VCaP (cell line): ENCODE measurements around the gene SGK1.
"Not testable (repeated sequence)": the region's sequence is repeated elsewhere in the genome, so short reads cannot be mapped to it uniquely, and the experiment has no call there.

ENCODE experiments used
- H3K27ac ChIP-seq: fragments of 450-650 bp; 2 replicates; pipeline ENCODE4 v1.5.1; 2017
- CTCF ChIP-seq: fragments of 450-650 bp; conservative IDR thresholded peaks from 2 replicates; pipeline ENCODE4 v1.5.1; 2017; ENCODE audit warnings: mild to moderate bottlenecking, moderate library complexity

SGK1 gene

GRCh38 chr6:134310817-134311216 is 7.1 kb downstream of the SGK1 start:
- no peak overlapping the region for H3K27ac ChIP-seq
- no peak for TF ChIP-seq CTCF

GRCh38 chr6:134309983-134310605 is 7.8 kb downstream of the SGK1 start:
- H3K27ac ChIP-seq = no peak overlapping the region
- TF ChIP-seq CTCF = no peak

- no peak for TF ChIP-seq CTCF
- no peak overlapping the region for H3K27ac ChIP-seq
Measured at GRCh38 chr6:134309227-134309626, 8.7 kb downstream of the SGK1 start.

GRCh38 chr6:134308800-134309199 is 9.1 kb downstream of the SGK1 start:
- no peak for TF ChIP-seq CTCF
- no peak overlapping the region for H3K27ac ChIP-seq

GRCh38 chr6:134307870-134308269 is 10.0 kb downstream of the SGK1 start:
- H3K27ac ChIP-seq = no peak overlapping the region
- no peak for TF ChIP-seq CTCF

- no peak for TF ChIP-seq CTCF
- no peak overlapping the region for H3K27ac ChIP-seq
Measured at GRCh38 chr6:134307075-134307474, 10.8 kb downstream of the SGK1 start.

GRCh38 chr6:134304381-134304780 is 13.5 kb downstream of the SGK1 start:
- H3K27ac ChIP-seq = not testable (repeated sequence)

- no peak for TF ChIP-seq CTCF
- H3K27ac ChIP-seq = no peak overlapping the region
Measured at GRCh38 chr6:134303891-134304290, 14.0 kb downstream of the SGK1 start.
